Kidney tubule cell (primary cell): Measurements from ENCODE around the gene F8.
"Not testable (repeated sequence)": the region's sequence is repeated elsewhere in the genome, so short reads cannot be mapped to it uniquely, and the experiment has no call there.

Experiments used
- DNase-seq: peaks from one replicate; pipeline ENCODE4 v3.0.0-alpha.2; 2018; ENCODE audit warnings: low spot score

The F8 gene

GRCh38 chrX:154885057-154885456, 137.5 kb downstream of the F8 start:
- DNase-seq, result not testable (repeated sequence)

- not testable (repeated sequence) for DNase-seq
Measured at GRCh38 chrX:154884069-154884468, 138.5 kb downstream of the F8 start.

- no peak for DNase-seq
Measured at GRCh38 chrX:154873329-154873728, 149.2 kb downstream of the F8 start.

- DNase-seq, result not testable (repeated sequence)
Measured at GRCh38 chrX:154868522-154868921, 154.0 kb downstream of the F8 start.

GRCh38 chrX:154855256-154855655, 167.3 kb downstream of the F8 start:
- no peak for DNase-seq

GRCh38 chrX:154850957-154851611, 171.4 kb downstream of the F8 start:
- no peak for DNase-seq

- DNase-seq, result peak; percentile 55
Measured at GRCh38 chrX:154840856-154841255, 181.7 kb downstream of the F8 start.

- DNase-seq, result no peak
Measured at GRCh38 chrX:154836163-154836562, 186.4 kb downstream of the F8 start.

GRCh38 chrX:154834562-154834961, 188.0 kb downstream of the F8 start, which contains the start of gene SMIM9:
TSS of gene SMIM9 (minus strand) at chrX:154834662. CDS start at chrX:154830856, 3,806 bp downstream.
- no peak for DNase-seq

GRCh38 chrX:154833746-154834274, 188.7 kb downstream of the F8 start:
- no peak for DNase-seq

GRCh38 chrX:154829926-154830442, 192.5 kb downstream of the F8 start:
- no peak for DNase-seq

- DNase-seq, result no peak
Measured at GRCh38 chrX:154829134-154829533, 193.4 kb downstream of the F8 start.

GRCh38 chrX:154828016-154828408, 194.5 kb downstream of the F8 start:
- no peak for DNase-seq

- peak; percentile 39 for DNase-seq
Measured at GRCh38 chrX:154827194-154828015, 195.1 kb downstream of the F8 start.

- not testable (repeated sequence) for DNase-seq
Measured at GRCh38 chrX:154825586-154825985, 196.9 kb downstream of the F8 start.

GRCh38 chrX:154824638-154825037, 197.9 kb downstream of the F8 start:
- no peak for DNase-seq

GRCh38 chrX:154822029-154822428, 200.5 kb downstream of the F8 start:
- no peak for DNase-seq

- no peak for DNase-seq
Measured at GRCh38 chrX:154821523-154821922, 201.0 kb downstream of the F8 start.

GRCh38 chrX:154819771-154820341, 202.7 kb downstream of the F8 start:
- no peak for DNase-seq

GRCh38 chrX:154818916-154819770, 203.4 kb downstream of the F8 start:
- DNase-seq, result no peak

- DNase-seq, result not testable (repeated sequence)
Measured at GRCh38 chrX:154817048-154817618, 205.4 kb downstream of the F8 start.
